ENCODE measurements around the gene FIS1.
"Not testable (repeated sequence)": the region's sequence is repeated elsewhere in the genome, so short reads cannot be mapped to it uniquely, and the experiment has no call there.

Gene FIS1

GRCh38 chr7:101205901-101206664 is 38.8 kb downstream of the FIS1 start:
- no peak for DNase-seq (ENCODE audit: low read depth in 2 of 2)

- DNase-seq (ENCODE audit: low read depth in 2 of 2): not testable (repeated sequence)
Measured at GRCh38 chr7:101203740-101204738, 40.8 kb downstream of the FIS1 start.

GRCh38 chr7:101202603-101202918 is 42.3 kb downstream of the FIS1 start:
- DNase-seq (ENCODE audit: low read depth in 2 of 2): no peak

GRCh38 chr7:101201695-101202602 is 42.9 kb downstream of the FIS1 start:
- DNase-seq (ENCODE audit: low read depth in 2 of 2): no peak

GRCh38 chr7:101200862-101201599 is 43.9 kb downstream of the FIS1 start, which contains the start of gene MOGAT3:
TSS of gene MOGAT3 (minus strand) at chr7:101201036. CDS start at chr7:101200854, 182 bp downstream.
- DNase-seq (ENCODE audit: low read depth in 2 of 2): no peak

- DNase-seq (ENCODE audit: low read depth in 2 of 2): no peak
Measured at GRCh38 chr7:101200504-101200861, 44.4 kb downstream of the FIS1 start.

- not testable (repeated sequence) for DNase-seq (ENCODE audit: low read depth in 2 of 2)
Measured at GRCh38 chr7:101199522-101199921, 45.4 kb downstream of the FIS1 start.

GRCh38 chr7:101198476-101198875 is 46.4 kb downstream of the FIS1 start:
- DNase-seq (ENCODE audit: low read depth in 2 of 2): no peak

- no peak for DNase-seq (ENCODE audit: low read depth in 2 of 2)
Measured at GRCh38 chr7:101197991-101198390, 46.9 kb downstream of the FIS1 start.

GRCh38 chr7:101195884-101196283 is 49.0 kb downstream of the FIS1 start:
- DNase-seq (ENCODE audit: low read depth in 2 of 2): no peak

All from stimulated activated CD8-positive, alpha-beta memory T cell treated with anti-CD3 and anti-CD28 coated beads, Interleukin-15, amount 100 ng/mL, for 48 hours (primary cell).